DOHH2 (cell line): ENCODE data around the gene RIPK4.

Experiments used
- EZH2phosphoT487 ChIP-seq: fragments of 200-600 bp; sonication (generic); IDR thresholded peaks from 2 replicates; pipeline ENCODE4 v1.6.1; 2017; ENCODE audit warnings: borderline replicate concordance, mild to moderate bottlenecking, antibody characterized with exemption, low read length, moderate library complexity, mixed read lengths
- TF ChIP-seq, protein P1 (sequence below): fragments of 200-600 bp; sonication (generic); IDR thresholded peaks from one replicate; pipeline ENCODE4 v1.5.1; 2014; ENCODE audit warnings: antibody characterized with exemption, mild to moderate bottlenecking, low read depth, low read length; ENCODE audit not compliant: poor library complexity, severe bottlenecking

DNA sequence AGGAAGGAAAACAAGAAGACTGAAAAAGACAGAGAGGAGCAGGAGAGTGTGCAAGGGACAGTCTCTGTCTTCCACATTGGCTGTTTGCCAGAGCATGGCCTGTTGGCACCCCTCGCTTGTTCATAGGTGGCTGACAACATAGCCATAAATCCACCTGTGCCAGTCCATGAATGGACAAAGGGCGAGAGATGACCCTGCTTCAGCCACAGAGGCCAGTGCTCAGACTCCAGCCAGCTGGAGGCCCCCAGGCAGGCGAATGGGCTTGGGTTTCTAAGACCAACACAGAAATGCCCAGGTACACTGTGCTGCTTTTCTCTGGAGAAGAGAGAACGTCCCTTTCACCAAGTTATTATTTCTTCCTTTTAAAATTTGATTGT lies 60.6 kb downstream of the RIPK4 start:
- no peak for TF ChIP-seq EZH2phosphoT487
- TF ChIP-seq, protein P1, sequence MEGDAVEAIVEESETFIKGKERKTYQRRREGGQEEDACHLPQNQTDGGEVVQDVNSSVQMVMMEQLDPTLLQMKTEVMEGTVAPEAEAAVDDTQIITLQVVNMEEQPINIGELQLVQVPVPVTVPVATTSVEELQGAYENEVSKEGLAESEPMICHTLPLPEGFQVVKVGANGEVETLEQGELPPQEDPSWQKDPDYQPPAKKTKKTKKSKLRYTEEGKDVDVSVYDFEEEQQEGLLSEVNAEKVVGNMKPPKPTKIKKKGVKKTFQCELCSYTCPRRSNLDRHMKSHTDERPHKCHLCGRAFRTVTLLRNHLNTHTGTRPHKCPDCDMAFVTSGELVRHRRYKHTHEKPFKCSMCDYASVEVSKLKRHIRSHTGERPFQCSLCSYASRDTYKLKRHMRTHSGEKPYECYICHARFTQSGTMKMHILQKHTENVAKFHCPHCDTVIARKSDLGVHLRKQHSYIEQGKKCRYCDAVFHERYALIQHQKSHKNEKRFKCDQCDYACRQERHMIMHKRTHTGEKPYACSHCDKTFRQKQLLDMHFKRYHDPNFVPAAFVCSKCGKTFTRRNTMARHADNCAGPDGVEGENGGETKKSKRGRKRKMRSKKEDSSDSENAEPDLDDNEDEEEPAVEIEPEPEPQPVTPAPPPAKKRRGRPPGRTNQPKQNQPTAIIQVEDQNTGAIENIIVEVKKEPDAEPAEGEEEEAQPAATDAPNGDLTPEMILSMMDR = no peak
